Measurements from ENCODE around the gene FUBP3.

The FUBP3 gene

GRCh38 chr9:130565792-130566191 is 13.6 kb upstream of the FUBP3 start:
- TF ChIP-seq CTCF (IDR thresholded peaks at IDR 0.05; ENCODE audit: low read depth, low read length, missing control alignments): no peak
- H3K4me3 ChIP-seq (ENCODE audit: low read depth, low read length): no peak overlapping the region
- no peak for DNase-seq (ENCODE audit: low read depth)
- in situ Hi-C loops (cut with HindIII; ENCODE audit: low sequenced_read_pairs): no loop called here

- DNase-seq (ENCODE audit: low read depth): no peak
- H3K4me3 ChIP-seq (ENCODE audit: low read depth, low read length): no peak overlapping the region
- no peak for TF ChIP-seq CTCF (IDR thresholded peaks at IDR 0.05; ENCODE audit: low read depth, low read length, missing control alignments)
- in situ Hi-C loops (cut with HindIII; ENCODE audit: low sequenced_read_pairs): no loop called here
Observed at GRCh38 chr9:130570208-130570607, 9.2 kb upstream of the FUBP3 start.

GRCh38 chr9:130575514-130575913 is 3.9 kb upstream of the FUBP3 start:
- in situ Hi-C loops (cut with HindIII; ENCODE audit: low sequenced_read_pairs): no loop called here
- no peak for TF ChIP-seq CTCF (IDR thresholded peaks at IDR 0.05; ENCODE audit: low read depth, low read length, missing control alignments)
- no peak overlapping the region for H3K4me3 ChIP-seq (ENCODE audit: low read depth, low read length)
- DNase-seq (ENCODE audit: low read depth): no peak

GRCh38 chr9:130576176-130576575 is 3.2 kb upstream of the FUBP3 start:
- DNase-seq (ENCODE audit: low read depth): no peak
- H3K4me3 ChIP-seq (ENCODE audit: low read depth, low read length): no peak overlapping the region
- no peak for TF ChIP-seq CTCF (IDR thresholded peaks at IDR 0.05; ENCODE audit: low read depth, low read length, missing control alignments)
- in situ Hi-C loops (cut with HindIII; ENCODE audit: low sequenced_read_pairs): no loop called here

GRCh38 chr9:130579738-130580463 is 524 bp downstream of the FUBP3 start:
- H3K4me3 ChIP-seq (ENCODE audit: low read depth, low read length): peak overlapping the region; percentile 76
- no peak for TF ChIP-seq CTCF (IDR thresholded peaks at IDR 0.05; ENCODE audit: low read depth, low read length, missing control alignments)
- in situ Hi-C loops (cut with HindIII; ENCODE audit: low sequenced_read_pairs): loop anchor here (5.0 kb wide), 1 partner anchor 38 kb away; no protein-coding TSS in a partner anchor
- DNase-seq (ENCODE audit: low read depth): no peak

GRCh38 chr9:130581766-130582165 is 2.4 kb downstream of the FUBP3 start:
- H3K4me3 ChIP-seq (ENCODE audit: low read depth, low read length): no peak overlapping the region
- no peak for TF ChIP-seq CTCF (IDR thresholded peaks at IDR 0.05; ENCODE audit: low read depth, low read length, missing control alignments)
- no peak for DNase-seq (ENCODE audit: low read depth)
- in situ Hi-C loops (cut with HindIII; ENCODE audit: low sequenced_read_pairs): loop anchor here (5.0 kb wide), 1 partner anchor 39 kb away; no protein-coding TSS in a partner anchor
